HG03571 (cell line): Measurements from ENCODE around the gene CASP4.
"Not testable (repeated sequence)": the region's sequence is repeated elsewhere in the genome, so short reads cannot be mapped to it uniquely, and the experiment has no call there.

Experiments used
- ATAC-seq: cut with Tn5 transposase; IDR thresholded peaks from one replicate; pipeline ENCODE4 v1.9.1; 2021; ENCODE audit not compliant: unreplicated experiment

Gene CASP4

GRCh38 chr11:104968355-104968855 is at the start of gene CASP4:
Gene CASP4, minus strand, starts transcription at chr11:104968574. Its CDS starts 49 bp downstream, at chr11:104968525.
- ATAC-seq, result peak; percentile 77

GRCh38 chr11:105007463-105007862 is 39.1 kb upstream of the CASP4 start:
- ATAC-seq, result no peak

DNA sequence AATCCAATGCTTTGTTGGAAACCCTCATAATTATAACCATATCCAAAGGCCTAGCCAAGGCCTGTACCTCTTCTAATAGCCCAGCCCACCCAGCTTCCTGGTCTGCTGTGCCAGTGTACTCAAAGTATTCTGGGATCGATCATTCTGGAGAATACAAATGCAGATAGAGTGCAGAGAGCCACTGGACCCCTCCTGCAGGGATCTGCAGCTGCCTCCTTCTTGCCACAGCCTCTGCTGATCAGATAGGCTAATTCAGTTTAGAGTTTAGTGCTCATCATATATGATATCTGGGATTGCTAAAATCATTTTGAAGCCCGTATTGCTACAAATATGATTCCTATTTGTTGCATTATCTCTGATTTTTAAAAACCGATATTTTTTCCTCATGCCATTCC is 37.1 kb upstream of the CASP4 start:
- ATAC-seq, result no peak

DNA sequence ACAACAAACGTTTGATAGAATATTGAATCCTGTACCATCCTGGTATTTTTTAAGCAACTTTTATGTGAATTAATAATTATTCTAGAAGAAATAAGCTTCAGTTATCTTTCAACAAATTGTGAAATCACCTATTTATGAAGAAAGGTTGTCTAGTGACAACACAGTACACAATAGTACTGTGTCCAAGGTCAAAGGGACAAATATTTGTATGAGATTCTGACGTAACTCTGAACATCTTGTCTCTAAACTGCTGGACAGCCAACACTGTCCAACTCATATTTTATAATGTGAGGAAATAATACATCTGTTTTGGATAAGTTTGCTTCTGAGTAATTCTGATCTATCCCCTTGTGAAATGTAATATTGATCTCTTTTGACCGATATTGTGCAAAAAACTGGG is 35.6 kb upstream of the CASP4 start:
- ATAC-seq, result no peak

DNA sequence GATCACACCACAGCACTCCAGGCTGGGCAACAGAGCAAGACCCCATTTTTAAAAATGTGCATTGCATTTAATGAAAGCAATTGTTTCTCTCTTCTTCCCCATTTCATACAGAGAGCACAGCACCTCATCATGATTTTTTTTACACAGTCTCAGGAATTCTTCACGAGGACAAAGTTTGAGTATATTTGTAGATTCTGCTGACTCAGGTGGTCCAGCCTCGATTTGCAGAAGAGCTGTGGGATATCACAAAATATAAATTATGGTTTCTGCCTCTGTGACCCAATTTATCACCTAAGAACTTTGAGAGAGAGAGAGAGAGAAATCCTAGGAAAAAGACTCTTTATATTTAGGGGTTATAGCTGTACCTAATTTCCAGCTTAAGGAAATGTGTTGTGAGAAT is 34.8 kb upstream of the CASP4 start:
- ATAC-seq, result no peak

DNA sequence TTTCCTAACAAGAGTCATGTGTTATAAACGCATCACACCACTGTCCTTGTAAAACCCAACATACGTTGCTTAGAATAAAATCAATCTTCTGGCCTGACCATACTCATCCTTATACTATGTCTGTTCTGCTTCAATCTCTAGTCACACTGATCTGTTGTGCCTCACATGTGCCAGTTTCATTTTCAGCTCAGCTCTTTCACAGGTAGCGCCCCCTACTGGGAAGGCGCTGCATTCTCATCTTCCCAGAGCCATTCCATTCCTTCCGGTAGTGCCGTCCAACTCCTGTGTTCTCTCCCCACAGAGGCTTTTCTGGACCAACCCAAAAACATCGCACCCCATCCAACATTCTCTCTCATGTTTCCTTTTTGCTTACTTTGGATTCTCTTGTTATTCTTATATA is 32.4 kb upstream of the CASP4 start:
- peak; percentile 84 for ATAC-seq

DNA sequence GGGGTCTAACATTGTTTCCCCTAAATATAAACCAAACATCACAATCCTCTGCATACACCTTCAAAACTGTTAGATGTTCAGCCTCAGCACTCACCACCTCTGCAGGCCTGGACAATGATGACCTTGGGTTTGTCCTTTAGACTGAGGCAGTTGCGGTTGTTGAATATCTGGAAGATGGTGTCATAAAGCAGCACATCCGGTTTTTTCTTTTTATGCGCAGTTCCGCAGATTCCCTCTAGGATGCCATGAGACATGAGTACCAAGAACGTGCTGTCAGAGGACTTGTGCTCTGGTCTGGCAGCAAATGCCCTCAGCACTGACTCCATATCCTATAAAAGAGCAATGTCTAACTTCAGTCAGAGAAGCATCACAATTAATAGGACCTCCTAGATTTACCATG is 31.8 kb upstream of the CASP4 start:
- no peak for ATAC-seq

DNA sequence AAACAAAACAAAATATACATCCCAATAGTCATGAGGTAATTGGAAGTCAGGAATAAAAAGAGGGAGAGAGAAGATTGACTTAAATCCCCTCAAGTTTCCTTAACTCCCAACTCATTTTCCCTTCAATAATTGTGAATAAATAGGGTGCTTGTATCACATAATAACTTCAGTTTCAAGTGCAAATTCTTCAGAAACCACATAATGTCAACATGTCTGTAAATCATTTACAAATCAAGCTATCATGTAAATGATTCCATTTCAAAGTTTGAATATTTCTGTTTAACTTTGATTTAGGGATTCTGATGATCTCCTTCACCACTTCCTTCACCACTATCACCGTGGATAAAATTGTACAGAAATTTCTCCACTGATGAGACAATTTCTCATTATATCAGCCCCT is 31.3 kb upstream of the CASP4 start:
- no peak for ATAC-seq

DNA sequence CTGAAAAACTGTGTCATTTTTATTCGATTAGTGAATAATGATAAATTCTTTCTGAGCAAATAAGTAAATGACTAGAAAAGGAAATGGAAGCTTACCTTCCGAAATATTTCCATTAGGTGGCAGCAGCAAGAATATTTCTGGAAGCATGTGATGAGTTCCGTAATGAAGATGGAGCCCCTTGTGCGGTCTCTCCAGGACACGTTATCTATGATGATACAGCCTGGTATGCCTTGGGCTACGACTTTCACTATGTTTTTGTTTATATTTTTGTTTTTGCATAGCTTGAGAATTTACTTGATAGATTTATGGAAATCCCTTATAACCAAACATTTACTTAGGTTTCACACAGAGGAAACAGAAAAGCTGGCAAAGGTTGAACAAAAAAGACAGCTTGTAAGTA is 28.9 kb upstream of the CASP4 start:
- no peak for ATAC-seq

DNA sequence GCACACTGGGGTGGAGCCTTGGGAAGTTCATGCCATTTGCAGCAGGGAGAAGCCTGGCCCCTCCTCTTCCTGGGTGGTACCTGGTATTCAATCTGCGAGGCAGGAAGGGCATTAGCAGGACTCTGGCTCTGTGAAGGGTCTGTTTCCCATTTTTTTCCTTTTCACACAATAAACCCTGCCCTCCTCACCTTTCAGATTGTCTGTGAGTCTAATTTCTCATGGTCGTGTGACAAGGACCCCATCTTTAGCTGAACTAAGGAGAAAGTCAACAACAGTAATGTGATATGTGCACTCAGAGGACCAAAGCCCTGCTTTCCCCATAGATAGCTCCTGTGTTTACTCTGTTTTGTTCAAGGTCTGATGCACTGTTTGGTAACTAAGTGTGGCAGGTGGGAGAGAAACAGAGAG is 26.6 kb upstream of the CASP4 start:
- no peak for ATAC-seq

DNA sequence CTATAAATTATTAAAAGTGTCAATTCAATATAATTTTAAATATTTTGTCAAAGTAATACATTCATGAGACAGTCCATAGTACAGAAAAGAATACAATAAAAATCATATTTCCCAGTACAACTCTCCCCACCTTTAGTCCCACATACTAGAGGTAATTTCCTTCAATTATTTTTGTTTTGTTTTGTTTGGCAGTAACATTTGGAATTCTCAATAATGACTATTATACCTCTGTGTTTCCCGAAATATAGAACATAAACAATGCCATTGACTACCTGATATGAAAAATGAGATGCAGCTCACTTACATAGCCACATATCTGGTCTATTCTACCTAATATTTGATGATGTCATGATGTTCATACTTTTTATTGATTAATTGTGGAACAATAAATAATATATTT is 24.4 kb upstream of the CASP4 start:
- no peak for ATAC-seq

GRCh38 chr11:104991994-104992393 is 23.6 kb upstream of the CASP4 start:
- no peak for ATAC-seq

DNA sequence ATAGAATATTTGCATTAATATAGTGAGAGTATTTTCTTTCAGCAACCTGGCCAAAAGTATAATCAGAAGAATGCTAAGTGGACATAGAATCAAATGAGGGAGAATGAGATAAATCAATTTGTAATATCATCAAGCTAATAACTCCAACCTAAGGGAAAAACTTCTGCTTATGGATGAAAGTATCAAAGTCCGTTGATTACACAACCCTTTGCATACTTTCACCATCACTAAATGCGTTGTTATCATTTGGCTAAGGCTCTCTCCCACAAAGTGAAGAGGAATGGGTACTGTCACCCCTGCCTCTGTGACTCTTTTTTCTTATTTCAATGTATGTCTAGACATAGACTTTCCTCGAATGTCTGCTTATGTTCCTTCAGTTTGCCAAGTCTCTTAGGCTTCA is 16.4 kb upstream of the CASP4 start:
- ATAC-seq, result no peak

GRCh38 chr11:104979839-104980238 is 11.5 kb upstream of the CASP4 start:
- no peak for ATAC-seq

DNA sequence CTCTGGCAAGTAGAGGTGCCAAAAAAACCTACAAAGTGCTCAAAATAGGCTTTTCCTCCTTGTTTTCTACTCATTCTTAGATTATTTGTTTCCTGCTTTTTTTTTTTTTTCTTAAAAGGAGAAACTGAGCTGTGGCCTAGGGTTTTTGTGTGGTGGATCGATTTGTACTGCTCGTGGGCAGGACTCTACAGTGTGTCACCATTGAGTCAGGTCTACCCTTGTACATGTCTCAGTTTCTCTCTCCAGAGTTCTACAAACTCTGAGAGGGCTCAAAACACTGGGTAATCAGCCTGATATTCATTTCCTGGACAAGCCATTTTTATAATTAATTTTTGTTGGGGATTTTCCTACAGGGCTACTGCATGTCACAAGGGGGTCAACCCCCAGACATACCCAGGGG is 5.2 kb upstream of the CASP4 start:
- ATAC-seq, result no peak

DNA sequence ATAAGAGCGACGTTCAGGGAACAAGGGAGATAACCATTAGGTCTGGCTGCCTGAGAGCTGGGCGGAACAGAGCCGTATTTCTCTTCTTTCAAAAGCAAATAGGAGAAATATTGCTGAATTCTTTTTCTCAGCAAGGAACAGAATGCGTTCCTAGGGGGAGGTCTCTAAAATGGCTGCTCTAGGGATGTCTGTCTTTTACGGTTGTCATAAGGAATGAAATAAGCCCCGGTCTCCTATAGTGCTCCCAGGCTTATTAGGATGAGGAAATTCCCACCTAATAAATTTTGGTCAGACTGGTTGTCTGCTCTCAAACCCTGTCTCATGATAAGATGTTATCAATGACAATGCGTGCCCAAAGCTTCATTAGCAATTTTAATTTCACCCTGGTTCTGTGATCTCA is 4.5 kb upstream of the CASP4 start:
- not testable (repeated sequence) for ATAC-seq

GRCh38 chr11:104970756-104971155 is 2.4 kb upstream of the CASP4 start:
- no peak for ATAC-seq

GRCh38 chr11:104968856-104969776 is 742 bp upstream of the CASP4 start:
- no peak for ATAC-seq

- peak; percentile 29 for ATAC-seq
Observed at GRCh38 chr11:104967534-104968354, 630 bp downstream of the CASP4 start.

- no peak for ATAC-seq
Observed at GRCh38 chr11:104965735-104966134, 2.6 kb downstream of the CASP4 start.

DNA sequence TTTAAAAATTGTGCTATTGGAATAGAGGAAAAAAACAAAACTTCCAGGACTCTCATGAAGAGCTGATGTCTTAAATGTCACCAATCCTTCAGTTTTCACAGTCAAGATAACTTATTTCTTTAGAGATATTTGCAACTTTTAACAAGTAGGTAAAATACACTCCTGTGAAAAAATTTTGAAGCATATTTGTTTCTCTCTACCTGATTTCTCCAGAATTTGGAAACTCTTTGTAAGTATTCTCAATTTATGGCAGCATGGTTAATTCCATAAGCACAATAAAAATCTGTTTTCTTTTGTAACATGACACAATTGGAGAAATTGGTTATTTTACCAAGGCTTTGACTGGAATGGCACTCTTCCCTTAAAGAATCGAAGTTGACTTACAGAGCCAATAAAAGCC is 4.1 kb downstream of the CASP4 start:
- ATAC-seq, result no peak

DNA sequence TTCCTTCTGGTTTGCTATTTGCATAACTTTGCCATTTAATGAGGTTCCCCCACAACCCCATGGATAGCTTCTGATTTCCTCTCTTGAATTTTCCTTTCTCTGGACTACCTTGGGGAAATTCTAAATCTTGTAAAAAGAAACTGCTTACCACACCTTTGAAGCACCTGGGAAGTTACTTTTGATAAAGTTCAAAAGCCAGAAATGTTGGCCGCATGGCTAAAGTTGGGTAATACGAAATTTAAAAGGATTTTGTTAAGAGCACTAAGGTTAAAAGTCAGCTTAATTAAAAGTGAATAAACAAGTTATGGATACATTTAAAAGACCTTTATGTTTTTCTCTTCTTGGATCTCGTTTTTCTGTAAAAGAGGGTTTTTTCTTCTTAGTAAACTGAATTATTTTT is 5.5 kb downstream of the CASP4 start:
- ATAC-seq, result no peak
